ENCODE data around the gene SEPTIN7. TPM values are rescaled to one million over a fixed set of nuclear protein-coding genes. Genes with fewer than 3 reads are reported as not detected.
A peak's percentile ranks its signal among the peaks of the same experiment; 100 is the strongest.

SEPTIN7 gene
- total RNA-seq, 1 experiment from 2014 or later: 161 TPM

DNA sequence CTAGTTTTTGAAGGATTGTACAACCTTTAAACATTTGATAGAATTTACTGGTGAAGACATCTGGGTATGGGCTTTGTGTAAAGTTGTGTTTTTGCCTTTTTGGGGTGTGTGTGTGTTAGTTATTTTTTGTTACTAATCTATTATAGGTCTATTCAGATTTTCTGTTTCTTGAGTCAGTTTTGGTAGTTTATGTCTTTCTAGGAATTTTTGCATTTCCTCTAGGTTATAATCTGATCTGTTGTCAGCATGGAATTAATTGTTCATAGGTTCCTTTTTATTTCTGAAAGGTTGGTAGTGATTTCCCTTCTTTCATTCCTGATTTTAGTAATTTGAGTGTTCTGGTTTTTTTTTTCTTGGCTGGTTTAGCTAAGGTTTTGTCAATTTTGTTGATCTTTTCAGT is 17.7 kb downstream of the SEPTIN7 start:
- no peak for TF ChIP-seq JUN (CRISPR knock-in tag; IDR thresholded peaks at IDR 0.05)
- no peak for TF ChIP-seq HMGA2 (CRISPR knock-in tag; IDR thresholded peaks at IDR 0.05)
- no peak for TF ChIP-seq SOX15 (CRISPR knock-in tag; IDR thresholded peaks at IDR 0.05)
- no peak for TF ChIP-seq ZNF219 (CRISPR knock-in tag; IDR thresholded peaks at IDR 0.05; ENCODE audit: borderline replicate concordance)
- no peaks in the 10 kb centered on the region for H3K27me3 Mint-ChIP-seq (ENCODE audit: low read depth)
- DNase-seq (ENCODE audit: low spot score) (no peak), ATAC-seq (no peak)
- POLR2A ChIA-PET: no interaction called here
- peaks cover 60% of the 10 kb centered on the region for H3K4me1 Mint-ChIP-seq
- CTCF ChIA-PET: no interaction called here
- H3K27ac Mint-ChIP-seq: peak overlapping the region; percentile 55
- peaks cover 13% of the 10 kb centered on the region for H3K36me3 Mint-ChIP-seq
- H3K9me3 Mint-ChIP-seq: peaks cover 7% of the 10 kb centered on the region; the same call in 1 of the 2 replicates
- H3K4me3 Mint-ChIP-seq: no peak overlapping the region

DNA sequence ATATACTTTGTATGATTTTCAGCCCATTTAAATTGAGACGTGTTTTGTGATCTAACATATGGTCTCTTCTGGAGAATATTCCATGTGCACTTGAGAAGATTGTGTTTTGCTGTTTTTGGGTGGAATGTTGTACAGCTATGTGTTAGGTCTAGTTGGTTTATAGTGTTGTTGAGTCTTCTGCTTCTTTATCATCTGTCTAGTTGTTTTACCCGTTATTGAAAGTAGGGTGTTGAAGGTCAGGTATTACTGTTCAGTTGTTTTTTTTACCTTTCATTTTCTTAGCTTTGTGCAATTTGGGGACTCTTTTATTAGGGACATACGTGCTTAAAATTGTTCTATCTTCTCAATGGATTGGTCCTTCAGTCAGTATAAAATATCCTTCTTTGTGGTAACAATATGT is 18.5 kb downstream of the SEPTIN7 start:
- peaks cover 6% of the 10 kb centered on the region; the same call in 1 of the 2 replicates for H3K9me3 Mint-ChIP-seq
- TF ChIP-seq GRHL2 (CRISPR knock-in tag; IDR thresholded peaks at IDR 0.05; ENCODE audit: insufficient replicate concordance, severe bottlenecking) (no peak), ZNF219 (CRISPR knock-in tag; IDR thresholded peaks at IDR 0.05; ENCODE audit: borderline replicate concordance) (no peak), ZNF396 (CRISPR knock-in tag; IDR thresholded peaks at IDR 0.05; ENCODE audit: borderline replicate concordance) (no peak), SMAD4 (CRISPR knock-in tag; IDR thresholded peaks at IDR 0.05) (no peak), ZNF416 (CRISPR knock-in tag; IDR thresholded peaks at IDR 0.05) (no peak), ATF1 (CRISPR knock-in tag; IDR thresholded peaks at IDR 0.05) (no peak), GTF2I (CRISPR knock-in tag; conservative IDR thresholded peaks at IDR 0.05) (no peak), ZNF317 (CRISPR knock-in tag; IDR thresholded peaks at IDR 0.05; ENCODE audit: borderline replicate concordance, low read depth) (no peak)
- TF ChIP-seq, protein P1, sequence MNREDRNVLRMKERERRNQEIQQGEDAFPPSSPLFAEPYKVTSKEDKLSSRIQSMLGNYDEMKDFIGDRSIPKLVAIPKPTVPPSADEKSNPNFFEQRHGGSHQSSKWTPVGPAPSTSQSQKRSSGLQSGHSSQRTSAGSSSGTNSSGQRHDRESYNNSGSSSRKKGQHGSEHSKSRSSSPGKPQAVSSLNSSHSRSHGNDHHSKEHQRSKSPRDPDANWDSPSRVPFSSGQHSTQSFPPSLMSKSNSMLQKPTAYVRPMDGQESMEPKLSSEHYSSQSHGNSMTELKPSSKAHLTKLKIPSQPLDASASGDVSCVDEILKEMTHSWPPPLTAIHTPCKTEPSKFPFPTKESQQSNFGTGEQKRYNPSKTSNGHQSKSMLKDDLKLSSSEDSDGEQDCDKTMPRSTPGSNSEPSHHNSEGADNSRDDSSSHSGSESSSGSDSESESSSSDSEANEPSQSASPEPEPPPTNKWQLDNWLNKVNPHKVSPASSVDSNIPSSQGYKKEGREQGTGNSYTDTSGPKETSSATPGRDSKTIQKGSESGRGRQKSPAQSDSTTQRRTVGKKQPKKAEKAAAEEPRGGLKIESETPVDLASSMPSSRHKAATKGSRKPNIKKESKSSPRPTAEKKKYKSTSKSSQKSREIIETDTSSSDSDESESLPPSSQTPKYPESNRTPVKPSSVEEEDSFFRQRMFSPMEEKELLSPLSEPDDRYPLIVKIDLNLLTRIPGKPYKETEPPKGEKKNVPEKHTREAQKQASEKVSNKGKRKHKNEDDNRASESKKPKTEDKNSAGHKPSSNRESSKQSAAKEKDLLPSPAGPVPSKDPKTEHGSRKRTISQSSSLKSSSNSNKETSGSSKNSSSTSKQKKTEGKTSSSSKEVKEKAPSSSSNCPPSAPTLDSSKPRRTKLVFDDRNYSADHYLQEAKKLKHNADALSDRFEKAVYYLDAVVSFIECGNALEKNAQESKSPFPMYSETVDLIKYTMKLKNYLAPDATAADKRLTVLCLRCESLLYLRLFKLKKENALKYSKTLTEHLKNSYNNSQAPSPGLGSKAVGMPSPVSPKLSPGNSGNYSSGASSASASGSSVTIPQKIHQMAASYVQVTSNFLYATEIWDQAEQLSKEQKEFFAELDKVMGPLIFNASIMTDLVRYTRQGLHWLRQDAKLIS (CRISPR knock-in tag; IDR thresholded peaks at IDR 0.05; ENCODE audit: borderline replicate concordance): no peak
- TF ChIP-seq, protein P2, sequence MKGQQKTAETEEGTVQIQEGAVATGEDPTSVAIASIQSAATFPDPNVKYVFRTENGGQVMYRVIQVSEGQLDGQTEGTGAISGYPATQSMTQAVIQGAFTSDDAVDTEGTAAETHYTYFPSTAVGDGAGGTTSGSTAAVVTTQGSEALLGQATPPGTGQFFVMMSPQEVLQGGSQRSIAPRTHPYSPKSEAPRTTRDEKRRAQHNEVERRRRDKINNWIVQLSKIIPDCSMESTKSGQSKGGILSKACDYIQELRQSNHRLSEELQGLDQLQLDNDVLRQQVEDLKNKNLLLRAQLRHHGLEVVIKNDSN (CRISPR knock-in tag; IDR thresholded peaks at IDR 0.05): no peak
- TF ChIP-seq, protein P3, sequence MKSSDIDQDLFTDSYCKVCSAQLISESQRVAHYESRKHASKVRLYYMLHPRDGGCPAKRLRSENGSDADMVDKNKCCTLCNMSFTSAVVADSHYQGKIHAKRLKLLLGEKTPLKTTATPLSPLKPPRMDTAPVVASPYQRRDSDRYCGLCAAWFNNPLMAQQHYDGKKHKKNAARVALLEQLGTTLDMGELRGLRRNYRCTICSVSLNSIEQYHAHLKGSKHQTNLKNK (CRISPR knock-in tag; IDR thresholded peaks at IDR 0.05): no peak
- TF ChIP-seq, protein P4, sequence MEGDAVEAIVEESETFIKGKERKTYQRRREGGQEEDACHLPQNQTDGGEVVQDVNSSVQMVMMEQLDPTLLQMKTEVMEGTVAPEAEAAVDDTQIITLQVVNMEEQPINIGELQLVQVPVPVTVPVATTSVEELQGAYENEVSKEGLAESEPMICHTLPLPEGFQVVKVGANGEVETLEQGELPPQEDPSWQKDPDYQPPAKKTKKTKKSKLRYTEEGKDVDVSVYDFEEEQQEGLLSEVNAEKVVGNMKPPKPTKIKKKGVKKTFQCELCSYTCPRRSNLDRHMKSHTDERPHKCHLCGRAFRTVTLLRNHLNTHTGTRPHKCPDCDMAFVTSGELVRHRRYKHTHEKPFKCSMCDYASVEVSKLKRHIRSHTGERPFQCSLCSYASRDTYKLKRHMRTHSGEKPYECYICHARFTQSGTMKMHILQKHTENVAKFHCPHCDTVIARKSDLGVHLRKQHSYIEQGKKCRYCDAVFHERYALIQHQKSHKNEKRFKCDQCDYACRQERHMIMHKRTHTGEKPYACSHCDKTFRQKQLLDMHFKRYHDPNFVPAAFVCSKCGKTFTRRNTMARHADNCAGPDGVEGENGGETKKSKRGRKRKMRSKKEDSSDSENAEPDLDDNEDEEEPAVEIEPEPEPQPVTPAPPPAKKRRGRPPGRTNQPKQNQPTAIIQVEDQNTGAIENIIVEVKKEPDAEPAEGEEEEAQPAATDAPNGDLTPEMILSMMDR (IDR thresholded peaks at IDR 0.05): no peak
- TF ChIP-seq, protein P5, sequence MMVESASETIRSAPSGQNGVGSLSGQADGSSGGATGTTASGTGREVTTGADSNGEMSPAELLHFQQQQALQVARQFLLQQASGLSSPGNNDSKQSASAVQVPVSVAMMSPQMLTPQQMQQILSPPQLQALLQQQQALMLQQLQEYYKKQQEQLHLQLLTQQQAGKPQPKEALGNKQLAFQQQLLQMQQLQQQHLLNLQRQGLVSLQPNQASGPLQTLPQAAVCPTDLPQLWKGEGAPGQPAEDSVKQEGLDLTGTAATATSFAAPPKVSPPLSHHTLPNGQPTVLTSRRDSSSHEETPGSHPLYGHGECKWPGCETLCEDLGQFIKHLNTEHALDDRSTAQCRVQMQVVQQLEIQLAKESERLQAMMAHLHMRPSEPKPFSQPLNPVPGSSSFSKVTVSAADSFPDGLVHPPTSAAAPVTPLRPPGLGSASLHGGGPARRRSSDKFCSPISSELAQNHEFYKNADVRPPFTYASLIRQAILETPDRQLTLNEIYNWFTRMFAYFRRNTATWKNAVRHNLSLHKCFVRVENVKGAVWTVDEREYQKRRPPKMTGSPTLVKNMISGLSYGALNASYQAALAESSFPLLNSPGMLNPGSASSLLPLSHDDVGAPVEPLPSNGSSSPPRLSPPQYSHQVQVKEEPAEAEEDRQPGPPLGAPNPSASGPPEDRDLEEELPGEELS (CRISPR knock-in tag; IDR thresholded peaks at IDR 0.05): no peak
- no peaks in the 10 kb centered on the region for H3K27me3 Mint-ChIP-seq (ENCODE audit: low read depth)
- DNase-seq (ENCODE audit: low spot score): no peak
- H3K4me1 Mint-ChIP-seq: peaks cover 57% of the 10 kb centered on the region
- ChIA-PET POLR2A (interaction anchor here (2.4 kb wide), 1 partner anchor 19 kb away, joined by 7 read pairs; the partner anchor contains the start of gene SEPTIN7), CTCF (no interaction called here)
- H3K4me3 Mint-ChIP-seq: no peak overlapping the region
- peaks cover 10% of the 10 kb centered on the region for H3K36me3 Mint-ChIP-seq
- no peak for ATAC-seq
- peak overlapping the region; percentile 10; the same call in 1 of the 2 replicates for H3K27ac Mint-ChIP-seq
